ENCODE measurements around the gene C4B.
A peak's percentile ranks its signal among the peaks of the same experiment; 100 is the strongest.
"Not testable (repeated sequence)": the region's sequence is repeated elsewhere in the genome, so short reads cannot be mapped to it uniquely, and the experiment has no call there.

C4B gene

GRCh38 chr6:32014547-32014946, at the start of gene C4B:
C4B (plus strand) TSS chr6:32014795; CDS start chr6:32014846, 51 bp downstream.
- DNase-seq, result not testable (repeated sequence)

GRCh38 chr6:31965700-31966099, 48.9 kb upstream of the C4B start:
- DNase-seq, result no peak

GRCh38 chr6:31966506-31966905, 48.1 kb upstream of the C4B start:
- DNase-seq, result no peak

GRCh38 chr6:31966997-31967925, 47.3 kb upstream of the C4B start:
- no peak for DNase-seq

GRCh38 chr6:31967926-31968320, 46.7 kb upstream of the C4B start:
- DNase-seq, result no peak

GRCh38 chr6:31968326-31968725, 46.3 kb upstream of the C4B start:
- no peak for DNase-seq

- DNase-seq, result no peak
Observed at GRCh38 chr6:31968791-31969711, 45.5 kb upstream of the C4B start.

GRCh38 chr6:31969712-31970603, 44.6 kb upstream of the C4B start:
- no peak for DNase-seq

- no peak for DNase-seq
Observed at GRCh38 chr6:31970604-31971271, 43.9 kb upstream of the C4B start.

- no peak for DNase-seq
Observed at GRCh38 chr6:31971279-31971992, 43.2 kb upstream of the C4B start.

GRCh38 chr6:31971993-31972708, 42.4 kb upstream of the C4B start, which contains the start of gene DXO:
DXO (minus strand) TSS chr6:31972138; CDS start chr6:31971675, 463 bp downstream.
- peak; percentile 99 for DNase-seq

GRCh38 chr6:31972709-31973350, 41.8 kb upstream of the C4B start:
- no peak for DNase-seq

- DNase-seq, result not testable (repeated sequence)
Observed at GRCh38 chr6:31976065-31976464, 38.5 kb upstream of the C4B start.

- no peak for DNase-seq
Observed at GRCh38 chr6:31977816-31978431, 36.7 kb upstream of the C4B start.

- DNase-seq, result no peak
Observed at GRCh38 chr6:31978831-31979230, 35.8 kb upstream of the C4B start.

GRCh38 chr6:31979238-31979898, 35.2 kb upstream of the C4B start:
- no peak for DNase-seq

GRCh38 chr6:31980195-31980876, 34.3 kb upstream of the C4B start:
- not testable (repeated sequence) for DNase-seq

GRCh38 chr6:31980998-31981397, 33.6 kb upstream of the C4B start:
- DNase-seq, result not testable (repeated sequence)

Data from CD4-positive, alpha-beta T cell treated with Interferon gamma for 1 hour (primary cell).